GM18867 (cell line): ENCODE data around the gene CACNA1C.

ENCODE experiments used
- ATAC-seq: cut with Tn5 transposase; IDR thresholded peaks from one replicate; pipeline ENCODE4 v1.9.1; 2021; ENCODE audit warnings: mild to moderate bottlenecking, moderate library complexity; ENCODE audit not compliant: unreplicated experiment

Gene CACNA1C

GRCh38 chr12:2268471-2269286 is 215.9 kb downstream of the CACNA1C start:
- ATAC-seq: no peak

- no peak for ATAC-seq
Measured at GRCh38 chr12:2270846-2271245, 218.1 kb downstream of the CACNA1C start.

- no peak for ATAC-seq
Measured at GRCh38 chr12:2271961-2272360, 219.2 kb downstream of the CACNA1C start.

GRCh38 chr12:2273288-2273687 is 220.5 kb downstream of the CACNA1C start:
- ATAC-seq: no peak

GRCh38 chr12:2273751-2274150 is 221.0 kb downstream of the CACNA1C start:
- no peak for ATAC-seq

GRCh38 chr12:2274733-2275132 is 221.9 kb downstream of the CACNA1C start:
- ATAC-seq: no peak

- no peak for ATAC-seq
Measured at GRCh38 chr12:2276288-2277033, 223.7 kb downstream of the CACNA1C start.

- no peak for ATAC-seq
Measured at GRCh38 chr12:2277492-2278155, 224.8 kb downstream of the CACNA1C start.

- ATAC-seq: no peak
Measured at GRCh38 chr12:2281446-2281845, 228.7 kb downstream of the CACNA1C start.

GRCh38 chr12:2282318-2282717 is 229.5 kb downstream of the CACNA1C start:
- no peak for ATAC-seq

GRCh38 chr12:2283480-2283879 is 230.7 kb downstream of the CACNA1C start:
- ATAC-seq: no peak

- ATAC-seq: no peak
Measured at GRCh38 chr12:2283916-2284315, 231.1 kb downstream of the CACNA1C start.

- ATAC-seq: no peak
Measured at GRCh38 chr12:2284321-2284813, 231.6 kb downstream of the CACNA1C start.

GRCh38 chr12:2284857-2285256 is 232.1 kb downstream of the CACNA1C start:
- ATAC-seq: peak; percentile 56

GRCh38 chr12:2285462-2285861 is 232.7 kb downstream of the CACNA1C start:
- ATAC-seq: no peak

GRCh38 chr12:2286047-2286446 is 233.3 kb downstream of the CACNA1C start:
- ATAC-seq: no peak

- no peak for ATAC-seq
Measured at GRCh38 chr12:2286461-2287131, 233.8 kb downstream of the CACNA1C start.

GRCh38 chr12:2287151-2287550 is 234.4 kb downstream of the CACNA1C start:
- no peak for ATAC-seq

GRCh38 chr12:2287589-2287988 is 234.8 kb downstream of the CACNA1C start:
- no peak for ATAC-seq

GRCh38 chr12:2288001-2288400 is 235.2 kb downstream of the CACNA1C start:
- no peak for ATAC-seq

GRCh38 chr12:2288471-2288870 is 235.7 kb downstream of the CACNA1C start:
- ATAC-seq: no peak
